NCI-H2107 (cell line): ENCODE measurements around the gene P3H4.

Source experiments
- DNase-seq: peaks from one replicate; lab custom pipeline; 2025; lab: John Stamatoyannopoulos, UW

Gene P3H4

DNA sequence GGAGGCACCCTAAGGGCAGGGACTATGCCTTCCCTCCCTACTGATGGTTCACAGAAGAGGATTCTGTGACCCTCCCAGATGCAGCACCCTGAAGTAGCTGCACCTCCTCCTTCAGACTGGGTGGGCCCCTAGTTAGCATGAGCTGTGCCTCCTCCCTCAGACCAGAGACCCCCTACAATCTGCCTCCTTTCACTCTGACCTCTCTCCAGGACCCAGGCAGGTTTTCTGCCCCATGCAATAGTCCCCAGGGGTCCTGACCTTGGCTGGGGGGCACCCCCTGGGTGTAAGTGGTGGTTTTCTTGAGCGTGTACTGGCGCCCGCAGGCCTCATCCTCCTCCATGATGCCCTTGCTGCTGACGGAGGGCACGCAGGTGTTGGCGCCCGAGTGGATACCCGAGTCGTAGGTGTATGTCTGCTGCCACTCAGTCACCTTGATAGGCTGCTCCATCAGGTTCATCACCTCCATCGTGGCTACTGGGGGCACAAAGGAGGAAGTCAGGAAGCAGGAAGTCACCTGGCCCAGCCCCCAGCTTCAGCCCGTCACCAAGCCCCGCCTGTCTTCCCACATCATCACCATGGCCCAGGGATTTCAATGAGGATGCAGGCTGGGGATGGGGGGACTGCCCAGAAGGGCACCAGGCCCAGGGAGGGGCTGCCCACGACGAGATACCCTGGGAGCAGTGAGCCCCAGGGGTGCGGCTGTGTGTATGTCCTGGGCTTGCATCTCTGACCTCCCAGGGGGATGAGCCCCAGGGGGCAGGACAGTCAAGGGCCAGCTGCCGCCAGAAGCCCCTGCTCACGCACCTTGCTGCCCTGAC lies 40.2 kb downstream of the P3H4 start:
- no peak for DNase-seq

DNA sequence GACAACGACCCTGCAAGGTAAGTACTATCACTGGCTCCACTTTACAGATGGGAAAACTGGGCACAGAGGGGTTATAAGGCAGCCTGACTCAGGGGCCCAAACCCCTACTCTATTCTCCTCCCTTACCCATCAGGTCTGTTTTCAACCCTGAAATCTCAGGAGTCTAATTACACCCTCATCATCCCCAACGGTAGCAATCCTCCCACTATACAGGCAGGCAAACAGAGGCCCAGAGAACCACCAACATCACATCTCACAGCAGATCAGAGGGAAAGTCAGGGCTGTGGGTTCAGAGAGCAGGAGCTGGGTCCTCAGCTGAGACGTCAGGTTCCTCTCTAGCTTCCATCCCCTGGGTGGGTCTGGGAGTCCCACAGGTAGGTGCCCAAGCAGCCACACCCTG lies 41.8 kb downstream of the P3H4 start:
- DNase-seq = no peak

DNA sequence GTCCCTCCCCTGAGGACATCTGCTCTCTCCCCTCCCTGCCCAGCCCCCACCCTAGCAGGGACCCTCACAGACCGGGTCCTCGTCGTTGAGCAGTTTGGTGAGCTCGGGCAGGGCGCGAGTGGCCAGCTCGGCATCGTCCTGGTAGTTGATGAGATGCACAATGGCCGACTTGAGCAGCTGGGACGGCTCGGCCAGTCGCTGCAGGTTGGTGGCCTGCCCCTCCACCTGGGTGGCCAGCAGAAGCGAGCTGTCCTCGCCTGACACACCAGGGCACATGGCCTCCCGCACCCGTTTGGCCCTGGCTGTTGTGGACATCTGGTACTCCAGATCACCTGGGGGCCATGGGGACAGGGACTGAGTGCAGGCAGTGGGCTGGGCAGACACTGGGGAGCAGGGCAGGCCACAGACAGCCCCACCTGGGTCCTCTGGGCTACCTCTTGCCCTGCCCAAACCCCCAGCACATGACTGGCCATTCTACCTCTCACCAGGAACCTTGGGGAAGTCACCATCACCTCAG lies 42.3 kb downstream of the P3H4 start:
- no peak for DNase-seq

DNA sequence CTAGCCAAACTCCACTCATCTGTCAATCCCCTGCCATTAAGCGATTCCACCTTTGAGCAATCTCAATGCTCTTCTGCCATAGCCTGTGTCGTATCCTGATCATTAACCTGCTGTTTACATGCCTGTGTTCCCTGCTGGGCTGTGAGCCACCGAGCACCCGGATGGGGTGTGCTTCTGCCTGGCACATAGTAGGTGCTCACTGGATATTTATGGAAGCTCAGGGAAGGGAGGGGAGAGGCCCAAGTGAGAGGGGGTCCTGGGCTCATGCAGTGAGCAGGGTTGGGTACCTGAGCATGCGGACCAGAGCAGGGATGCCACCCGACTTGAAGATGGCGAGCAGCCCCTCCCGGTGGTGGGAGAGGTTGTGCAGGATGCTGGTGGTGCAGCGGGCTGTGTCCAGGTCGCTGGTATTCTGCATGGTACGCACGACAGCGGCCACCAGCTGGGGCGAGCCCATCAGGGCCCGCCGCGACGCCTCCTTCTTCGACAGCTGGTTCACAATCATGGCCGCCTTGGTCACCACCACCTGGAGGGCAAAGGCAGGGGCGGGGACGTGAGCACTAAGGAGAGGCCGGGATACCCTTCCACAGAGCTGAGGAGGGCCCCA lies 43.0 kb downstream of the P3H4 start:
- no peak for DNase-seq

DNA sequence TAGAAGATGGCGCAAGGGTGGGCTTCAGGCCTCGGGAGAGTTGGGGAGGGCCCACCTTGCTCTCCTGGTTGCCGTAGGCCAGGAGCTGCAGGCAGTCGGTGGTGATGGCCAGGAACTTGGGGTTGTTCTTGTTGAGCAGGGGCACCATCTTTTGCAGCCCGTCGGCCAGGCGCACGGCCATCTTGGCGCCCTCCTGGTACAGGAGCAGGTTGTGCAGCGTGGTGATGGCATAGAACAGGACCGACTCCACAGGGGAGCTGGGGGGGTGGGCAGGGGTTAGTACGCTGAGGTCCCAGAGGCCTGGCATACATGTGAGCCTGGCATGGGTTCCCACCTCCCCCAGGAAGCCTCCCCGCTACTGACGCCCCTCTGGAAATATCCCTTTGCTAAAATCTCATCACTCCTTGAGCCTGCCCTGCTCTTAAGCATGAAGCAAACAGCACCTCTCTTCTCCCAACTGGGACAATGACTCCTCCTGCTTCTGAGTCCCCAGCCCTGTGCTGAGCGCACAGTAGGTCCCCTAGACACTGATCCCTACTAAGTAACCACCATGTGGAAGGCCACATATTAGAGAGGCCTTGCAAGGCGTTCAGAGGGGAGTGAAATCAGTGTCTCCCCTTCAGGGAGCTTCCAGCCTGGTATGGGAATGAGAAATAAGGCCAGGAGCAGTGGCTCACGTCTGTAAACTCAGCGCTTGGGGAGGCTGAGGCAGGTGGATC lies 44.3 kb downstream of the P3H4 start:
- no peak for DNase-seq

DNA sequence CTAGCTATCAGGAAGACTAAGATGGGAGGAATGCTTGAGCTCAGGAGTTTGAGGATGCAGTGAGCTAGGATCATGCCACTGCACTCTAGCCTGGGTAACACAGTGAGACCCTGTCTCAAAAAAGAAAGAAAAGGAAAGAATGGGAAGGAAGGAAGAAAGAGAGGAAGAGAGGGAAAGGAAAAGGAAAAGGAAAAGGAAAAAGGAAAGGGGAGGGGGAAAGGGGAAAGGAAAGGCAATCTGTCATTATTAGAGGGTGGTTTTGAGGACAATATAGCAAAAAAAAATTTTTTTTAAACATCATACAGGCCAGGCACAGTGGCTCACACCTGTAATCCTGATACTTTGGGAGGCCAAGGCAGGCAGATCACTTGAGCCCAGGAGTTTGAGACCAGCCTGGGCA lies 45.6 kb downstream of the P3H4 start:
- DNase-seq = no peak

DNA sequence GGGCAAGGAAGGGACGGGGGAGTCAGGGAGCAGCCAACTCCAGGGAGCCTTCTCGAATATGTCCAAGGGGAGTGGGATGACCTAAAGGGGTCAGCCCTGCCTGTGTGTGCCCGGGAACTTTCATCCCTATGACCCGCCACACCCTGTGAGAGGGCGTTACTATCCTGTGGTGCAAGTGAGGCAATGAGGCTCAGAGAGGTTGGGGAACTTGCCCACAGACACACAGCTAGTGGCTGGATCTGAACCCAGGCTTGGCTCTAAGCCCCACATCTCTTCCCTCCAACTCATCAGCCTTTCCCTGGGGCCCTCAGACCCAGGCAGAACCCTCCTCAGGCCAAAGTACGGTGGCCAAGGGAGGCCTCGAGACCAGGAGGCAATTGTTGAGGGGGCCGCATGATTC lies 48.4 kb downstream of the P3H4 start:
- no peak for DNase-seq

DNA sequence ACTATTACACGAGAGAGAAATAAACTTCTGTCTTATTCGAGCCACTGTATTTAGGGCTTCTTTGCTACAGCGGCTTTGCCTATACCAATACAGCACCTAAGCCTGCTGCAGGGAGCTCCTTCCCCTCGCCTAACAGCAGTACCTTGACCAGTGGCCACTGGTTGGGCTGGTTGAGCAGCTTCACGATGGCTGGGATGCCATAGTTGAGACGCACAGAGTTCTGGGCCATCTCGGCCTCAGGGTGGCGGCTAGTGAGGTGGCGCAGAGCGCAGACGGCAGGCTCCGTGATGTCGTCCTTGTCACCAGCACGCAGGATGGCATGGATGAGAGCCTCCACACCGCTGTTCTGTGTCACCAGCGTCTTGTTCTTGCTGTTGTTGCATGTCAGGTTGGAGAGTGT lies 48.9 kb downstream of the P3H4 start:
- DNase-seq = no peak

DNA sequence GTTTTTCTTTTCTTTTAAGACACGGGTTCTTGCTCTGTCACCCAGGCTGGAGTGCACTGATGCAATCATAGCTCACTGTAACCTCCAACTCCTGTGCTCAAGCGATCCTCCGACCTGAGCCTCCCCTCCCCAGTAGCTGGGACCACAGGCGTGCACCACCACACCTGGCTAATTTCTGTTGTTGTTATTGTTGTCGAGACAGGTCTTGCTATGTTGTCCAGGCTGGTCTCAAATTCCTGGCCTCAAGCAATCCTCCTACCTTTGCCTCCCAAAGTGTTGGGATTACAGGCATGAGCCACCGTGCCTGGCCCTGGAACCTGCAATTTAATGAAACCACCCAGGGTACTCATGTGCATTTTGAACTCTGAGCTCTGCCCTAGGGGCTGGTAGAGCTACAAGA lies 49.4 kb downstream of the P3H4 start:
- DNase-seq = no peak

DNA sequence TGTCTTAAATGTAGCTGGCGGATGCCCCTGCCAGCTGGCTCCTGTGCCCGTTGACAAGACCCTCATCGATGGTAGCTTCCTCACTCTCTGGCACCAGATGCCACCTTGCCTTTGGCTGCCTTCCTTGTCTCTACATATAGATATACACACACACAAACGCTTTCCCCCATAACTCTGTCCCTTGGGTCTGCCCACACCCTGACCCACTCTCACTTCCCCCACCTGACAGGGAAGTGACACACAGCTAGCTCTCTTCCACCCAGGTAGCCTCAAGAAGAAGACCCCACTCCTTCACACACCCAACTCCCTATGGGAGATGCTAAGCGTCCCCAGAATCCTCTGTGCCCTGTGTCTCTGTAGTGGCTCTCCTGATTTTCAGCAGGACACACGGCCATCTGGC lies 50.9 kb downstream of the P3H4 start:
- no peak for DNase-seq

DNA sequence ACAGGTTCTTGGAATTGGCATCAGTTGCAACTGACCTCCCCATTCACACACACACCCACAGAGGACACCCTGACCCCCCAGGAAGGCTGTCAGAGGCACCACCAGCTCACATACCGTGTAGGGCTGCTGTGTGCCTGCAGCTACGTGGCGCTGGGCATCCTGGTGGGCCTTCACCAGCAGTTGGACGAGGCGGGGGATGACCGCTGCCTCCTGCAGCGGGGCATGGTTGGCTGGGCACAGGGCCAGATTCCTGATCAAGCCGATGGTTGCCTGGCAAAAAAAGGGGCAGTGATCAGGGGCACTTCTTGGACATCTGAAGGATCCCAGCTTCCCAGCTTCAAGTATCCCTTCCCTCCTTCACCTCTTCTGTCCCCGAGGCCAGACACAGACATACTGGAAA lies 53.1 kb downstream of the P3H4 start:
- no peak for DNase-seq

DNA sequence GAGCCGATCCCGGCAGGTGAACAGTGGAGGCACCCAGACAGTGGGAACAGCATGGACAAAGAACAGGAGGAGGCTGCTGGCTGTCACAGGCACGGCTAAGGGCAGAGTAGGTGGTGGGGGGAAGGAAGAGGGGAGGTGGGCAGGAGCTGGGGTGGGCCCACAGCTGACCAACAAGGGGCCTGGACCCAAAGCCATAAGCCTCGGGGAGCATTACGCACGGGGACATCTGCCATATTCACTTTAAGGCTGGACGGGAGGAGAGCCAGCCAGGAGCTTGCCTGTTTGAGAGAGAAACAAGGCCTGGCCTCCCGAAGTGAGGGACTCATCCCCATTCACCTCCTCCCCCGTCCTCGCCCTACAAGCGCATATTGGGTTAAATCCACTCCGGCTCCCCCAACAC lies 57.7 kb downstream of the P3H4 start:
- DNase-seq = no peak
